ACC112 (cell line): Measurements from ENCODE around the gene UBR4.

Experiments used
- H2AFZ ChIP-seq: fragments of 200-600 bp; sonication (generic); one replicate; pipeline ENCODE4 v1.6.0; 2017; ENCODE audit warnings: antibody characterized with exemption, low read length; ENCODE audit not compliant: unreplicated experiment
- H3K27ac ChIP-seq: fragments of 200-600 bp; sonication (generic); 2 replicates; pipeline ENCODE4 v1.5.1; 2014; ENCODE audit warnings: low read depth, mild to moderate bottlenecking, antibody characterized with exemption, low read length, moderate library complexity
- H3K27me3 ChIP-seq: fragments of 200-600 bp; sonication (generic); 2 replicates; pipeline ENCODE4 v1.6.1; 2014; ENCODE audit warnings: mild to moderate bottlenecking, antibody characterized with exemption, low read length, moderate library complexity, mixed read lengths; ENCODE audit not compliant: insufficient read depth
- H3K36me3 ChIP-seq: fragments of 200-600 bp; sonication (generic); 2 replicates; pipeline ENCODE4 v1.6.1; 2016; ENCODE audit warnings: mild to moderate bottlenecking, antibody characterized with exemption, low read length, moderate library complexity, mixed read lengths; ENCODE audit not compliant: insufficient read depth
- H3K4me1 ChIP-seq: fragments of 200-600 bp; sonication (generic); one replicate; pipeline ENCODE4 v1.6.1; 2016; ENCODE audit warnings: low read length, mixed read lengths; ENCODE audit not compliant: insufficient read depth, unreplicated experiment, control insufficient read depth
- H3K4me3 ChIP-seq: fragments of 200-600 bp; sonication (generic); 2 replicates; pipeline ENCODE4 v1.5.1; 2014; ENCODE audit warnings: mild to moderate bottlenecking, low read depth, low read length
- H3K79me2 ChIP-seq: fragments of 200-600 bp; sonication (generic); one replicate; pipeline ENCODE4 v1.6.0; 2016; ENCODE audit warnings: low read length; ENCODE audit not compliant: control insufficient read depth, unreplicated experiment, insufficient read depth

Gene UBR4

GRCh38 chr1:19204446-19205266 lies 5.4 kb downstream of the UBR4 start:
- Histone ChIP-seq H3K36me3 (0 out of 2 replicates have a peak, but pooled peaks cover 4% of the 10 kb centered on the region), H3K27ac (peak overlapping the region; percentile 47), H3K4me3 (peak overlapping the region; percentile 46; the same call in 1 of the 2 replicates)

DNA sequence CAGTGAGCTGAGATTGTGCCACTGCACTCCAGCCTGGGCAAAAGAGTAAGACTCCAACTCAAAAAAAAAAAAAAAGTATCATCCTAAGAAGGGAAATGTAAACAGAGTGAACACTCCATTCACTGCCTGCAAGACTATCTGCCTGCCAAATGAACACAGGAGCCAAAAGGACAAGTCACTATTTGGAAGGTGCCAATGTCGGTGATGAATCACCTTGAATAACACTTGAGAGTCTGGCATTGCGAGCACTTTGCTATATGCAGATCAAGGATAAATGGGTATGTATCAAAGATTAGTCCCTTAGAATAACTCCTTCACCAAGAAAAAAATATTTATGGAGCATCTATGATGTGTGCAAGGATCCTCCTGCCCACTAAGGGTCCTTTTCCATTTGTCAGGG lies 6.6 kb downstream of the UBR4 start:
- H3K27me3 ChIP-seq, result no peaks in the 10 kb centered on the region
- H3K4me3 ChIP-seq, result no peak overlapping the region
- peaks cover 100% of the 10 kb centered on the region for H3K79me2 ChIP-seq
- H3K27ac ChIP-seq, result peak overlapping the region; percentile 38; the same call in 1 of the 2 replicates
- peaks cover 16% of the 10 kb centered on the region; the same call in 1 of the 2 replicates for H3K36me3 ChIP-seq
- no peak overlapping the region for H2AFZ ChIP-seq
- H3K4me1 ChIP-seq, result peaks cover 54% of the 10 kb centered on the region

More at GRCh38 chr1:19204446-19205266, 5.4 kb downstream of the UBR4 start:
- H3K27me3 ChIP-seq, result no peaks in the 10 kb centered on the region
- peaks cover 100% of the 10 kb centered on the region for H3K79me2 ChIP-seq
- peaks cover 56% of the 10 kb centered on the region for H3K4me1 ChIP-seq
- no peak overlapping the region for H2AFZ ChIP-seq

GRCh38 chr1:19202396-19202795 lies 7.7 kb downstream of the UBR4 start:
- Histone ChIP-seq H3K79me2 (peaks cover 91% of the 10 kb centered on the region), H2AFZ (no peak overlapping the region), H3K36me3 (peaks cover 27% of the 10 kb centered on the region), H3K4me3 (no peak overlapping the region), H3K4me1 (peaks cover 47% of the 10 kb centered on the region), H3K27ac (no peak overlapping the region), H3K27me3 (no peaks in the 10 kb centered on the region)

GRCh38 chr1:19199969-19200604 lies 10.0 kb downstream of the UBR4 start:
- Histone ChIP-seq H3K36me3 (peaks cover 48% of the 10 kb centered on the region), H3K27ac (no peak overlapping the region), H2AFZ (no peak overlapping the region), H3K4me3 (no peak overlapping the region), H3K27me3 (no peaks in the 10 kb centered on the region), H3K79me2 (peaks cover 81% of the 10 kb centered on the region), H3K4me1 (peaks cover 30% of the 10 kb centered on the region)

- H3K79me2 ChIP-seq, result peaks cover 75% of the 10 kb centered on the region
- no peak overlapping the region for H2AFZ ChIP-seq
- peaks cover 48% of the 10 kb centered on the region for H3K36me3 ChIP-seq
Measured at GRCh38 chr1:19199329-19199968, 10.6 kb downstream of the UBR4 start.

DNA sequence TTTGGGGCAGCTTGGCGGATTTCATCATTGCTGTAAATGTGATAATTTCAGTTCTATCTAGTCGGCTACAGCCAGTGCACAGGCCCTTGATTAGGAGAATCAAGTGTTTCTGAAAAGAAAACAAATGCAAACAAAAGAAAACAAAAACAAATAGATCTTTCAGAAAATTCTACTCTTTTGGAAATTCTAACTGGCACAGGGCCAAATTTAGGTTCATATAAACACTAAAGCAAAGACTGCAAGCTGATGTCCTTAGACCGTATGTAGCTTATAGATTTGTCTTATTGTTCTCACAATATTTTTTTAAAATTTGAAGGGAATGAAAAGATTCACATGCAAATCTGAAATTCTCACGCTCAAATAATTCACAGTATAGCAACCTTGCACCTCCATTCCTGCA lies 11.2 kb downstream of the UBR4 start:
- Histone ChIP-seq H3K27ac (no peak overlapping the region), H3K79me2 (peaks cover 70% of the 10 kb centered on the region), H3K4me1 (peaks cover 20% of the 10 kb centered on the region), H3K27me3 (no peaks in the 10 kb centered on the region), H3K36me3 (peaks cover 51% of the 10 kb centered on the region), H3K4me3 (no peak overlapping the region), H2AFZ (no peak overlapping the region)

More at GRCh38 chr1:19199329-19199968, 10.6 kb downstream of the UBR4 start:
- Histone ChIP-seq H3K27ac (no peak overlapping the region), H3K4me3 (no peak overlapping the region), H3K27me3 (no peaks in the 10 kb centered on the region), H3K4me1 (peaks cover 24% of the 10 kb centered on the region)

DNA sequence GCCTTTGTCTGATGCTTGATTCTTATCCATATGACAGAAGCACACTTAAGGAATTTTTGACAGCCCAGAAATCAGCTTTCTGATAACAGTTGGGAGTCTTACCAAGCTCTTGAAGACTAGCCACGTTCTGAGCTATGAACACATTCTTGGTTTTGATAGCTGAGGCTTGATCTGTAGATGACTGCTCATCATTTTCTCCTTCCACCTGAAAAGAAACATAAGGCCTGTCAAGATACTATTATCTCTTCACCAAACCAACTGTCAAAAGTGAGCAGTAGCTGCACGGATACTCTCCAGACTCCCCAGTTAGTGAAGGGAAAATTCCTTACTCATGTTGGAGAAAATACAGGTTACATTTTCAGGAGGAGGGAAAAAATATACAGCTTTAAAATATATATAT lies 12.2 kb downstream of the UBR4 start:
- Histone ChIP-seq H3K79me2 (peaks cover 70% of the 10 kb centered on the region), H3K36me3 (peaks cover 58% of the 10 kb centered on the region), H3K4me3 (no peak overlapping the region), H3K27me3 (no peaks in the 10 kb centered on the region), H3K27ac (no peak overlapping the region), H3K4me1 (peaks cover 10% of the 10 kb centered on the region), H2AFZ (no peak overlapping the region)

- no peak overlapping the region for H2AFZ ChIP-seq
- peaks cover 71% of the 10 kb centered on the region for H3K36me3 ChIP-seq
- peaks cover 59% of the 10 kb centered on the region for H3K79me2 ChIP-seq
Measured at GRCh38 chr1:19196331-19196730, 13.7 kb downstream of the UBR4 start.

DNA sequence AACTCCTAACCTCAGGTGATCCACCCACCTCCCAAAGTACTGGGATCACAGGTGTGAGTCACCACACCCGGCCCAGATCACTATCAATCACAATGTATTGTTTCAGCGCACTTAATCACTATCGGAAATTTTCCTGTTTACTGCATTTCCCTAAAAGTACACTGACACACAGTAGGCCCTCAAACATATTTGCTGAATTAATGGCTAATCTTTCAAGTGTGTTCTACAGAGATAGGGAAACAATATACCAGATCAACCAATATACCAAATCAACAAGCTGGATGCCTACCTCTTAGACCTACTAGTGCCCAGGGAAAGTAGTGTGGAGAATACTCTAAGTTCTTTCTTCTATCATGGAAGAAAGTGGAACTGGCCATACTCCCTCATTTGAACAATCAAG lies 17.1 kb downstream of the UBR4 start:
- no peak overlapping the region for H3K27ac ChIP-seq
- H3K79me2 ChIP-seq, result peaks cover 54% of the 10 kb centered on the region
- no peak overlapping the region for H2AFZ ChIP-seq
- no peaks in the 10 kb centered on the region for H3K4me1 ChIP-seq
- peaks cover 68% of the 10 kb centered on the region for H3K36me3 ChIP-seq
- no peaks in the 10 kb centered on the region for H3K27me3 ChIP-seq
- no peak overlapping the region for H3K4me3 ChIP-seq

More at GRCh38 chr1:19196331-19196730, 13.7 kb downstream of the UBR4 start:
- Histone ChIP-seq H3K27me3 (no peaks in the 10 kb centered on the region), H3K4me1 (no peaks in the 10 kb centered on the region), H3K4me3 (no peak overlapping the region), H3K27ac (no peak overlapping the region)

DNA sequence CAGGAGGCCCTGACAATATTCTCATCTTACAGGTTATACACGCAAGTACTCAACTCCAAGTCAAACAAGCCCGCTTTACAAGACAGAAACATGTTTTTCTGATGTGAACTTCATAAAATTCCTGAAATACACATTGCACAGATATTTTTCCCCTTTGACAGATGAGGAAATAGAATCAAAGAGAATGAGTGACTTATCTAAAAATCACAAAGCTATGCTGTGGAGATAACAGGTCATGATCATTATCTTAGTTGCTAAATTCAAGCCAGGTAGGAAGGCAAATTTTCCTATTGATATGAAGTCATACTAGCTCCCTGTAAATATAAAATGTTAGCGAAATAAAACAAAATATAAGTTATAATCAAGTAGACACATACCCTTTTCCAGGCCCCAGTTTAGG lies 18.3 kb downstream of the UBR4 start:
- peaks cover 50% of the 10 kb centered on the region for H3K79me2 ChIP-seq
- no peaks in the 10 kb centered on the region for H3K27me3 ChIP-seq
- no peaks in the 10 kb centered on the region for H3K4me1 ChIP-seq
- peaks cover 65% of the 10 kb centered on the region for H3K36me3 ChIP-seq
- no peak overlapping the region for H2AFZ ChIP-seq
- no peak overlapping the region for H3K4me3 ChIP-seq
- H3K27ac ChIP-seq, result no peak overlapping the region
